ENCODE results near the gene MAP3K3.

The MAP3K3 gene

GRCh38 chr17:63601439-63602371, 20.5 kb upstream of the MAP3K3 start:
- Histone ChIP-seq H3K4me1 (ENCODE audit: insufficient read depth, poor library complexity, severe bottlenecking) (no peaks in the 10 kb centered on the region), H3K27me3 (ENCODE audit: insufficient read depth, poor library complexity, severe bottlenecking) (no peaks in the 10 kb centered on the region), H3K27ac (ENCODE audit: poor library complexity, severe bottlenecking) (peak overlapping the region; percentile 42), H3K36me3 (ENCODE audit: low read depth) (peaks cover 27% of the 10 kb centered on the region), H3K9me3 (ENCODE audit: severe bottlenecking) (no peaks in the 10 kb centered on the region), H3K4me3 (ENCODE audit: severe bottlenecking) (peak overlapping the region; percentile 99)
- DNase-seq (ENCODE audit: low spot score): no peak
- no peak; the same call in 2 of the 3 replicates for ATAC-seq (ENCODE audit: low read depth)
- TF ChIP-seq CTCF (IDR thresholded peaks at IDR 0.05; ENCODE audit: poor library complexity, severe bottlenecking): no peak

GRCh38 chr17:63609816-63610573, 12.2 kb upstream of the MAP3K3 start:
- no peak overlapping the region for H3K4me3 ChIP-seq (ENCODE audit: severe bottlenecking)
- no peak for ATAC-seq (ENCODE audit: low read depth)
- no peaks in the 10 kb centered on the region for H3K4me1 ChIP-seq (ENCODE audit: insufficient read depth, poor library complexity, severe bottlenecking)
- H3K27ac ChIP-seq (ENCODE audit: poor library complexity, severe bottlenecking): no peak overlapping the region
- no peak for DNase-seq (ENCODE audit: low spot score)
- H3K27me3 ChIP-seq (ENCODE audit: insufficient read depth, poor library complexity, severe bottlenecking): no peaks in the 10 kb centered on the region
- H3K36me3 ChIP-seq (ENCODE audit: low read depth): peaks cover 31% of the 10 kb centered on the region
- TF ChIP-seq CTCF (IDR thresholded peaks at IDR 0.05; ENCODE audit: poor library complexity, severe bottlenecking): no peak
- no peaks in the 10 kb centered on the region for H3K9me3 ChIP-seq (ENCODE audit: severe bottlenecking)

- DNase-seq (ENCODE audit: low spot score): no peak
- no peak overlapping the region for H3K27ac ChIP-seq (ENCODE audit: poor library complexity, severe bottlenecking)
- H3K27me3 ChIP-seq (ENCODE audit: insufficient read depth, poor library complexity, severe bottlenecking): no peaks in the 10 kb centered on the region
- no peak overlapping the region for H3K4me3 ChIP-seq (ENCODE audit: severe bottlenecking)
- H3K36me3 ChIP-seq (ENCODE audit: low read depth): peaks cover 22% of the 10 kb centered on the region
- TF ChIP-seq CTCF (IDR thresholded peaks at IDR 0.05; ENCODE audit: poor library complexity, severe bottlenecking): no peak
- H3K9me3 ChIP-seq (ENCODE audit: severe bottlenecking): no peaks in the 10 kb centered on the region
- no peak for ATAC-seq (ENCODE audit: low read depth)
- H3K4me1 ChIP-seq (ENCODE audit: insufficient read depth, poor library complexity, severe bottlenecking): no peaks in the 10 kb centered on the region
These were observed 11.4 kb upstream of the MAP3K3 start for GRCh38 chr17:63610854-63611253.

GRCh38 chr17:63611354-63611753, 10.9 kb upstream of the MAP3K3 start:
- ATAC-seq (ENCODE audit: low read depth): no peak
- no peaks in the 10 kb centered on the region for H3K27me3 ChIP-seq (ENCODE audit: insufficient read depth, poor library complexity, severe bottlenecking)
- no peak for TF ChIP-seq CTCF (IDR thresholded peaks at IDR 0.05; ENCODE audit: poor library complexity, severe bottlenecking)
- no peak for DNase-seq (ENCODE audit: low spot score)
- no peaks in the 10 kb centered on the region for H3K4me1 ChIP-seq (ENCODE audit: insufficient read depth, poor library complexity, severe bottlenecking)
- no peak overlapping the region for H3K4me3 ChIP-seq (ENCODE audit: severe bottlenecking)
- peaks cover 17% of the 10 kb centered on the region for H3K36me3 ChIP-seq (ENCODE audit: low read depth)
- no peaks in the 10 kb centered on the region for H3K9me3 ChIP-seq (ENCODE audit: severe bottlenecking)
- H3K27ac ChIP-seq (ENCODE audit: poor library complexity, severe bottlenecking): no peak overlapping the region

All from RWPE2 (cell line).